Cerebellar nuclear complex (tissue), 1 donor: ENCODE measurements around the gene SERPINE2.

Source experiments
- DNase-seq, 2 experiments: peaks; one replicate each; lab custom pipeline; 2025; lab: John Stamatoyannopoulos, UW

SERPINE2 gene

GRCh38 chr2:223976635-223977226 lies 62.4 kb downstream of the SERPINE2 start:
- no peak for DNase-seq

- DNase-seq: no peak
These were observed 65.5 kb downstream of the SERPINE2 start for GRCh38 chr2:223973606-223974005.

DNA sequence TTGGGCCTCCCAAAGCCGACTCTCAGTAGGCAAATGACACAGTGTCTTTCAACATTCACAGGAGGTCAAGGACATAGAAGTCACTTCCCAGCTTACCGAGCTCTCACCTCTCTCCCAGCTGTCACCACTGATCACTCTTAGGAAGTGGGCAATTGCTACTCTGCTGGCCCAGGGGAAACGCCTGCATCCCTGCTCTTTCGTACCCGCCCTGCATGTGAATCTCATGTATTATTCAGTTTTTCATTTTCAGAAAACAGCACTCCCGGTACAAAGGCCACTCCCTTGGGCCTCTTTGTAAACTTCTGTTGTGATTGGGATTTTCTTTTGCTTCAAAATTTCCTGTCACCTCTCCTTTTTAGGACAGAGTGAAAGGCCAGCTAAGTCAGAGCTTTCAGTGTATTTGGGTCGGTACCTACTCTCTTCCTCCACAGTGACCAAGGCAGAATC lies 66.4 kb downstream of the SERPINE2 start:
- DNase-seq: no peak

GRCh38 chr2:223971731-223972130 lies 67.4 kb downstream of the SERPINE2 start:
- no peak for DNase-seq

- DNase-seq: no peak
These were observed 68.5 kb downstream of the SERPINE2 start for GRCh38 chr2:223970343-223971128.

DNA sequence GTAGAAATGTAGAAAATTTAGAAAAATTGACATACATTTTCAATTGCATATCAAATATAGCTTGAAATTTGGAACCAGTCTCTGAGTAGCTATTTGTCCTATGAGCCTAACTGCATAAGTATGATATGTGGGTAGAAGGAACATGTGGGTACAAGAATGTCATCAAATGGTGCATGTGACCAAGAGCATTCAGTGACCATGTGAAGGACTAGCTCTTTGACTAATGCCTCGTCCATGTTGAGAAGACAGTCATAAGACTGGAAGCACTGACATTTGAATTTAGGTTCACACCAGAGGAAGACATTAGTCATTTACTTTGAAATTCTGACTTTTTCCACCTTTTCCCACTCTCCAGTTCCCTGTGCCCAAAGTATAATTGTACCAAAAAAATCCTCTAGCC lies 69.2 kb downstream of the SERPINE2 start:
- no peak for DNase-seq

- DNase-seq: no peak
These were observed 69.8 kb downstream of the SERPINE2 start for GRCh38 chr2:223969315-223969714.

GRCh38 chr2:223967981-223968380 lies 71.1 kb downstream of the SERPINE2 start:
- DNase-seq: no peak

- DNase-seq: no peak
These were observed 79.4 kb downstream of the SERPINE2 start for GRCh38 chr2:223959688-223960087.

DNA sequence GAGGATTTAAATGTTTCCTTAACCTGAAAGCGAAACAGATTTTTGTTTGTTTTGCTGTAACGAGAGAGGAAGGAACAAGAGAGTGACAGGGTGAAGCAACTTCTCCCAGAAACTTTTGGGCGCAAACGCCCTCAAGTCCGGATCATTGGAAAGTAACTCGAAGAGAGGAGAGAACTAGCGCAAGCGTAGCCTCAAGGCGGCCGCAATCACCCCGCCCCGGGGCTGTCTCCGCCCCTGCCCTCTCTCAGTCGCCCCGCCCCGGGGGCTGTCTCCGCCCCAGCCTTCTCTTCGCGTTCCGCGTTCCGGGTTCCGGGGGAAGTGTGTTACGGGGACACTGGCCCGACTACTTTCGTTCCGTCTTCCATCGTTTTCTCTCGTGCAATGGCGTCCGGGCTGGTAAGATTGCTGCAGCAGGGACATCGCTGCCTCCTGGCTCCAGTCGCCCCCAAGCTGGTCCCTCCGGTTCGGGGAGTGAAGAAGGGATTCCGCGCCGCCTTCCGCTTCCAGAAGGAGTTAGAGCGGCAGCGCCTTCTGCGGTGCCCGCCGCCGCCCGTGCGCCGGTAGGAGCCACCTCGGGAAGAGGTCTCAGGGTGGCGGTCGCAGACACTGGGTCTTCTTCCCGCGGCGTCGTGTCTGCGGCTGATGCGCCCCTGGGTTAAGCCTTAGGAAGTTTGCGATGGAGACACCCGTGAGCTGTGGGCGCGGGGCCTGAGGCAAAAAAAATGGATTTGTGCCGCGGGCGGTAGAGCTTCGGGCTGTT lies 81.8 kb downstream of the SERPINE2 start, which contains the start of gene MRPL44:
Gene MRPL44 (plus strand): TSS at position 372 of the 760 bp plus-strand sequence. CDS start 10 bp downstream, at position 382.
- peak in 1 of 2 experiments; percentile 85 for DNase-seq

- no peak for DNase-seq
These were observed 82.8 kb downstream of the SERPINE2 start for GRCh38 chr2:223956300-223956699.

DNA sequence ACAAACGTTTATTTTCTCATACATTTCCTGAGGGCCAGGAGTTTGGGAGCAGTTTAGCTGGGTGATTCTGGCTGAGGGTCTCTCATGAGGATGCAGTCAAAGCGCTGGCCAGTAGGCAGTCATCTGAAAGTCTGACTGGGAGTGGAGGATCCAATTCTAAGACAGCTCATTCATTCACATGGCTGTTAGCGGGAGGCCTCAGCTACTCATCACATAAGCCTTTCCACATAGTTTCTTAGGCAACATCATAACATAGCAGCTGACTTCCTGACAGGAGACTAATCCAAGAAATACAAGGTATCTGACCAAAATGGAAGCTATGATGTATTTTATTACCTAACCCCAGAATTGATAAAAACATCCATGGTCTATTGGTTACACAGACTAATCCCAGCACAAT lies 84.7 kb downstream of the SERPINE2 start:
- no peak for DNase-seq

DNA sequence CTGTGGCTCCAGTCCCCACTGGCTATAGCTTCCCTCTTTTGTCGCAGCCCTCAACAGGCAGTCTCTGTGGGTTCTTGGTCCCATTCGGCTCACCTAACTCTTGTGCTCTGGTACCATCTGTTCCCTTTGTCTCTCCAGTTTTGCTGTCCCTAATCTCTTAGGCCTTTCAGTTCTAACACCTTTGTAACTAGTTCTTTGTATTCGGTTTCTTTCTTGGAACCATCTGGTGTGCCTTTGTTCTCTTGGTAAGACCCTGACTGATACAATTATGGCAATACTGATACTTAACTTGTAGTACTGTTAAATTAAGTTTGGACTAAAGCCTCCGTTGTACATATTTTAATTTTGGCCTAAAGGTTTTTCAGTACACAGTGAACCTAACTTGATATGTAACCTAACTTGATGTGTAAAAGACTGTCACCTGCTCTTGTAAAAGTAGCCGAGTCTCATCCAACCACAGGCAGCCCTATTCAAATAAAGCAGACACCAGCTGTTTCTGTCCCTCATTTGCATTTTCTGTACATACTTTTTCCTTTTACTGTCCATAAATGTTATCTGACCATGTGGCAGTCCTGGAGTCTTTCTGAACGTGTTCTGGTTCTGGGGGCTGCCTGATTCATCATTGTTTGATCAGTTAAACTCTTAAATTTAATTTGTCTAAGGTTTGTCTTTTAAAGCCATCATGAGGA lies 86.7 kb downstream of the SERPINE2 start:
- DNase-seq: no peak

DNA sequence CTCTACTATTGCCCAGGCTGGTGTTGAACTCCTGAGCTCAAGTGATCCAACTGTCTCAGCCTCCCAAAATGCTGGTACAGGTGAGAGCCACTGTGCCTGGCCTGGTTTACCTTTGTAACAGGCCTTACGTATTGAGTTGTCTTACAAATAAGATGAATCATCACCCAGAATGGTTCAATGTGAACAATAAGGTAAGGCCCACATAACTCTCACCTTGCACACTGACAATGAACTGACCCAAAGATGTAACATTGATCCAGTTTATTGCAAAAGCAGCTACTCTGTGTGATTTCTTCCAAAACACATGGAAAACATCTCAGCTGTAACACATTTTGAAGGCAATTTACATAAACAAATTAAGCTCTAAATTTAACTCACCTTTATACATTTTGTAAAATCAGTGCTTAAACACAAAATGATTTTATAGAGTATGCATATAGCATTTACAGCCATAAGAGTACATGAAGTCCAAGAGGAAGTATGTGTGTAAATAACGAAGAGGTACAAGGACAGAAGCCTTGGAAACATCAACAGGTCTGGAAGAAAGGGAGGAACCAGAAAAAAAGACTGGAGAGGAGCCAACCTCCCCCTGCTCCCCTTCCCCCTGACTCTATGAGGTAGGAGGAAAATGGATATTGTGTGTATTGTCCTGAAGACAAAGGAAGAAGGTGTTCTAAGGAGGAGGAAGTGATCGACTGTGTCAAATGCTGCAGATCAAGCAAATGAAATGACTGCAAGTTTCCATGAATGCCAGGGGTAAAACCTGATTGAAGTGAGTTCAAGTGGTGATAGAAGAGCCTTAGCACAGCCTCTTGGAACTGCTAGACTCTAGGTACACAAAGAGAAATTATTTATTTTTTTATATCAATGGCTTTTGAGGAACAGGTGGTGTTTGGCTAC lies 88.4 kb downstream of the SERPINE2 start:
- DNase-seq: no peak

- DNase-seq: no peak
These were observed 89.7 kb downstream of the SERPINE2 start for GRCh38 chr2:223949241-223949840.

DNA sequence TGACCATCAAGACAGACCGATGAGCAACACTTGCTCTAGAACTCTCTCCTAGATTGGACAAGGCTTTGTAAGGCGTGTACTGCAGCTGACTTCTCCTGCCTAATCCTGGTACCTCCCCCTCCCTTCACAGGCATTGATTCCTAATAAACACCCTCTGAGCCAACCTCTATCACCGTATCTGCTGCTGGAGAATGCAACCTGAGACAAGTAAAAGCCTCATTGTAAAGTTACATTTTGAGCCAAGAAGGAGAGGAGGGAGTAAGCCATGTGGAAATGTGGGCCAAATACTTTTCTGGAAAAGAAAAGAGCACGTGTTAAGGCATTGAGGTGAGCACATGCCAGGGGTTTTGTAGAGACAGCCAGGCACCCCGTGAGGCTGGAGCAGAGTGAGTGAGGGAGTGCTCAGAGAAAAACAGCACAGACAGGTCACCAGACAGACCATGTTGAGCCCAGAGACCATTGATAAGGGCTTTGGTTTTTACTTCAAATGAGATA lies 91.3 kb downstream of the SERPINE2 start:
- DNase-seq: no peak

GRCh38 chr2:223945755-223946154 lies 93.3 kb downstream of the SERPINE2 start:
- no peak for DNase-seq

GRCh38 chr2:223944703-223945531 lies 94.2 kb downstream of the SERPINE2 start, which contains the start of gene WDFY1:
Gene WDFY1, minus strand, starts transcription at chr2:223945335. Its CDS starts 51 bp downstream, at chr2:223945284.
- DNase-seq: peak; percentile 9 to 63

GRCh38 chr2:223944166-223944702 lies 94.9 kb downstream of the SERPINE2 start:
- no peak for DNase-seq
